Panc1 (cell line): ENCODE data around the gene TBXA2R. TPM values are rescaled to one million over a fixed set of nuclear protein-coding genes. Genes with fewer than 3 reads are reported as not detected.

Experiments
- ATAC-seq: fragments of 200-7000 bp; cut with Tn5 transposase; 2 replicates; pipeline ENCODE4 v1.9.1; 2020; ENCODE audit warnings: mild to moderate bottlenecking, moderate library complexity
- BruUV-seq: library from RNA; stranded (reverse); fragments of 400-500 nt; replicated peaks from 2 replicates; lab custom pipeline; 2021; lab: Mats Ljungman, UMichigan
- CTCF ChIA-PET: fragments of 300-600 bp; sonication (Branson Sonifier 250); formaldehyde crosslinking; loops from one replicate; lab custom pipeline; 2022; ENCODE audit warnings: antibody characterized with exemption; lab: Charles Lee
- POLR2A ChIA-PET: fragments of 300-600 bp; sonication (Branson Sonifier 250); formaldehyde crosslinking; loops from one replicate; lab custom pipeline; 2022; ENCODE audit warnings: antibody characterized with exemption; lab: Charles Lee
- DNase-seq: peaks from one replicate; pipeline ENCODE4 v3.0.0-alpha.2; 2010; ENCODE audit warnings: low read depth, low spot score
- H3K27ac ChIP-seq: 2 replicates; pipeline ENCODE4 v1.5.1; 2011; ENCODE audit warnings: mild to moderate bottlenecking, low read length, inconsistent platforms
- H3K27me3 ChIP-seq: fragments of 200-500 bp; sonication (Bioruptor generic); 2 replicates; pipeline ENCODE4 v1.6.0; 2014; ENCODE audit warnings: low read length, inconsistent platforms; ENCODE audit not compliant: control insufficient read depth, insufficient read depth
- H3K36me3 ChIP-seq: fragments of 200-500 bp; sonication (Bioruptor generic); 2 replicates; pipeline ENCODE4 v1.5.1; 2014; ENCODE audit warnings: inconsistent platforms, mild to moderate bottlenecking, low read length, moderate library complexity; ENCODE audit not compliant: control insufficient read depth, insufficient read depth
- H3K4me1 ChIP-seq: 2 replicates; pipeline ENCODE4 v1.5.1; 2011; ENCODE audit warnings: inconsistent platforms, mild to moderate bottlenecking, low read length, moderate library complexity; ENCODE audit not compliant: control insufficient read depth, insufficient read depth
- H3K4me3 ChIP-seq, 2 experiments: 2 replicates each; pipeline ENCODE4 v1.5.1; 2011 to 2012; ENCODE audit warnings: low read depth in 2 of 2, low read length in 2 of 2, mild to moderate bottlenecking in 2 of 2, inconsistent platforms in 1 of 2, moderate library complexity in 1 of 2
- H3K9me3 ChIP-seq: fragments of 200-500 bp; sonication (Bioruptor generic); 2 replicates; pipeline ENCODE4 v1.5.1; 2014; ENCODE audit warnings: low read depth, mild to moderate bottlenecking, inconsistent platforms, low read length, moderate library complexity; ENCODE audit not compliant: control insufficient read depth, insufficient read depth
- CTCF ChIP-seq: fragments of 450-650 bp; IDR thresholded peaks from 2 replicates; pipeline ENCODE4 v1.5.1; 2017; ENCODE audit warnings: mild to moderate bottlenecking
- POLR2AphosphoS5 ChIP-seq: IDR thresholded peaks from 2 replicates; pipeline ENCODE4 v1.6.1; 2012; ENCODE audit warnings: mild to moderate bottlenecking, low read depth, low read length, moderate library complexity
- REST ChIP-seq, 2 experiments: IDR thresholded peaks; 2 replicates each; pipeline ENCODE4 v1.6.1; 2011 to 2012; ENCODE audit warnings: low read depth in 2 of 2, control low read depth in 1 of 2, low read length in 1 of 2, mild to moderate bottlenecking in 1 of 2, moderate library complexity in 1 of 2; ENCODE audit not compliant: insufficient read depth in 1 of 2
- SIN3A ChIP-seq: IDR thresholded peaks from 2 replicates; pipeline ENCODE4 v1.6.1; 2012; ENCODE audit warnings: low read depth, mild to moderate bottlenecking, low read length, moderate library complexity, borderline replicate concordance; ENCODE audit not compliant: insufficient read depth
- TCF7L2 ChIP-seq: IDR thresholded peaks from 2 replicates; pipeline ENCODE4 v1.6.1; 2011; ENCODE audit warnings: mild to moderate bottlenecking, low read depth, low read length, inconsistent platforms
- in situ Hi-C: cut with HindIII; loops from 2 replicates; pipeline ENCODE4 v1.10.0; 2016; ENCODE audit warnings: low sequenced_read_pairs, low pct_unique_long_range_greater_than_20kb
- intact Hi-C: fragments of 100-400 bp; cut with micrococcal nuclease; formaldehyde crosslinking; loops from one replicate; pipeline ENCODE4 v1.10.0; 2022; ENCODE audit not compliant: unreplicated experiment
- total RNA-seq: library from RNA; stranded (reverse); gene quantifications from one replicate; pipeline ENCODE4 v1.2.1, GENCODE V29; 2021; ENCODE audit not compliant: unreplicated experiment

Gene TBXA2R
- total RNA-seq, 1 experiment from 2014 or later: 5.2 TPM

GRCh38 chr19:3604227-3604986 lies 2.3 kb downstream of the TBXA2R start:
- Histone ChIP-seq H3K27ac (no peak overlapping the region), H3K9me3 (no peaks in the 10 kb centered on the region), H3K4me3 (no peak overlapping the region), H3K27me3 (no peaks in the 10 kb centered on the region), H3K4me1 (peaks cover 27% of the 10 kb centered on the region), H3K36me3 (no peaks in the 10 kb centered on the region)
- in situ Hi-C loops (no loop called here), intact Hi-C loops (no loop called here)
- no peak for DNase-seq
- TF ChIP-seq TCF7L2 (no peak), POLR2AphosphoS5 (no peak), CTCF (no peak), SIN3A (no peak), REST (IDR thresholded peaks at IDR 0.05; ENCODE audit: insufficient read depth in 1 of 2, low read depth in 2 of 2, low read length in 1 of 2) (no peak)
- no peak for ATAC-seq
- POLR2A ChIA-PET: no interaction called here
- CTCF ChIA-PET: no interaction called here
- BruUV-seq: no TSS peak

GRCh38 chr19:3603121-3603811 lies 3.4 kb downstream of the TBXA2R start:
- BruUV-seq: no TSS peak
- H3K27me3 ChIP-seq: no peaks in the 10 kb centered on the region
- no peak overlapping the region for H3K27ac ChIP-seq
- no peak for TF ChIP-seq POLR2AphosphoS5
- TF ChIP-seq CTCF: no peak
- TF ChIP-seq REST (IDR thresholded peaks at IDR 0.05; ENCODE audit: insufficient read depth in 1 of 2, low read depth in 2 of 2, low read length in 1 of 2): no peak
- no peak for TF ChIP-seq SIN3A
- no peak for TF ChIP-seq TCF7L2
- intact Hi-C loops: no loop called here
- no peak for DNase-seq
- ChIA-PET CTCF (no interaction called here), POLR2A (no interaction called here)
- H3K36me3 ChIP-seq: no peaks in the 10 kb centered on the region
- in situ Hi-C loops: no loop called here
- ATAC-seq: no peak
- H3K9me3 ChIP-seq: no peaks in the 10 kb centered on the region
- H3K4me3 ChIP-seq: no peak overlapping the region
- H3K4me1 ChIP-seq: peaks cover 22% of the 10 kb centered on the region
